GM19239 (cell line): Measurements from ENCODE around the gene INTS1.
A peak's percentile ranks its signal among the peaks of the same experiment; 100 is the strongest.
"Not testable (repeated sequence)": the region's sequence is repeated elsewhere in the genome, so short reads cannot be mapped to it uniquely, and the experiment has no call there.

Experiments
- DNase-seq: peaks from one replicate; pipeline ENCODE4 v3.0.0; 2011; ENCODE audit warnings: low spot score; ENCODE audit not compliant: insufficient read length
- FAIRE-seq: peaks from 2 replicates; lab custom pipeline; 2011; peaks lifted over from hg19 to GRCh38; lab: Jason Lieb, UNC

Gene INTS1

GRCh38 chr7:1532456-1533254, 28.5 kb upstream of the INTS1 start:
- FAIRE-seq, result peak; percentile 61
- DNase-seq, result peak; percentile 69

- no peak for FAIRE-seq
- DNase-seq, result no peak
Observed at GRCh38 chr7:1531979-1532455, 27.8 kb upstream of the INTS1 start.

- DNase-seq (no peak), FAIRE-seq (peak; percentile 60)
Observed at GRCh38 chr7:1531263-1531978, 27.2 kb upstream of the INTS1 start.

GRCh38 chr7:1530946-1531262, 26.7 kb upstream of the INTS1 start:
- FAIRE-seq, result no peak
- DNase-seq, result peak; percentile 68

GRCh38 chr7:1529383-1530116, 25.4 kb upstream of the INTS1 start:
- FAIRE-seq, result no peak
- DNase-seq, result no peak

GRCh38 chr7:1526271-1526754, 22.1 kb upstream of the INTS1 start:
- no peak for DNase-seq
- no peak for FAIRE-seq

- no peak for FAIRE-seq
Observed at GRCh38 chr7:1525409-1525808, 21.2 kb upstream of the INTS1 start.

GRCh38 chr7:1523844-1524243, 19.7 kb upstream of the INTS1 start:
- DNase-seq (no peak), FAIRE-seq (no peak)

More at GRCh38 chr7:1525409-1525808, 21.2 kb upstream of the INTS1 start:
- no peak for DNase-seq

GRCh38 chr7:1523208-1523607, 19.0 kb upstream of the INTS1 start:
- DNase-seq (no peak), FAIRE-seq (no peak)

- no peak for FAIRE-seq
- no peak for DNase-seq
Observed at GRCh38 chr7:1521456-1521855, 17.3 kb upstream of the INTS1 start.

GRCh38 chr7:1520539-1521234, 16.5 kb upstream of the INTS1 start:
- FAIRE-seq (no peak), DNase-seq (no peak)

- not testable (repeated sequence) for DNase-seq, FAIRE-seq
Observed at GRCh38 chr7:1519322-1519922, 15.2 kb upstream of the INTS1 start.

- FAIRE-seq, result no peak
- no peak for DNase-seq
Observed at GRCh38 chr7:1516586-1517251, 12.5 kb upstream of the INTS1 start.

GRCh38 chr7:1515509-1515967, 11.3 kb upstream of the INTS1 start:
- not testable (repeated sequence) for FAIRE-seq, DNase-seq

GRCh38 chr7:1514995-1515401, 10.8 kb upstream of the INTS1 start:
- DNase-seq (no peak), FAIRE-seq (no peak)

GRCh38 chr7:1514407-1514806, 10.2 kb upstream of the INTS1 start:
- FAIRE-seq, result no peak
- no peak for DNase-seq

GRCh38 chr7:1513657-1514095, 9.5 kb upstream of the INTS1 start:
- no peak for FAIRE-seq

GRCh38 chr7:1512781-1513656, 8.8 kb upstream of the INTS1 start:
- DNase-seq (no peak), FAIRE-seq (no peak)

More at GRCh38 chr7:1513657-1514095, 9.5 kb upstream of the INTS1 start:
- no peak for DNase-seq
